Naive B cell (primary cell): Measurements from ENCODE around the gene THAP4. TPM values are rescaled to one million over a fixed set of nuclear protein-coding genes. Genes with fewer than 3 reads are reported as not detected.
"Not testable (repeated sequence)": the region's sequence is repeated elsewhere in the genome, so short reads cannot be mapped to it uniquely, and the experiment has no call there.

Experiments
- ATAC-seq, 2 donors: fragments of 150-1000 bp; cut with Tn5 transposase; 2 replicates each; pipeline ENCODE4 v1.10.0; 2021; ENCODE audit warnings: low read depth in 2 of 2, mild to moderate bottlenecking in 2 of 2, moderate library complexity in 2 of 2
- DNase-seq: peaks from one replicate; pipeline ENCODE4 v3.0.0; 2022
- H3K27ac Mint-ChIP-seq, 6 donors: one replicate each; pipeline ENCODE4 v1.8.0; 2020 to 2022; ENCODE audit warnings: mild to moderate bottlenecking in 6 of 6, mixed read lengths in 6 of 6, moderate library complexity in 5 of 6, inconsistent platforms in 2 of 6
- H3K27me3 Mint-ChIP-seq, 3 donors: one replicate each; pipeline ENCODE4 v1.8.0; 2021 to 2022; ENCODE audit warnings: mixed read lengths in 3 of 3, mild to moderate bottlenecking in 1 of 3
- H3K36me3 Mint-ChIP-seq, 2 donors: one replicate each; pipeline ENCODE4 v1.8.0; 2020 to 2022; ENCODE audit warnings: mixed read lengths in 2 of 2, inconsistent platforms in 1 of 2, mild to moderate bottlenecking in 1 of 2
- H3K4me1 Mint-ChIP-seq, 3 donors: one replicate each; pipeline ENCODE4 v1.8.0; 2020 to 2022; ENCODE audit warnings: mixed read lengths in 3 of 3, inconsistent platforms in 1 of 3, mild to moderate bottlenecking in 1 of 3, moderate library complexity in 1 of 3
- H3K4me3 Mint-ChIP-seq, 8 donors: one replicate each; pipeline ENCODE4 v1.8.0; 2020 to 2022; ENCODE audit warnings: mild to moderate bottlenecking in 8 of 8, mixed read lengths in 8 of 8, moderate library complexity in 8 of 8, inconsistent platforms in 2 of 8
- H3K9me3 Mint-ChIP-seq, 7 donors: one replicate each; pipeline ENCODE4 v1.8.0; 2020 to 2022; ENCODE audit warnings: mixed read lengths in 7 of 7, mild to moderate bottlenecking in 5 of 7, inconsistent platforms in 2 of 7, moderate library complexity in 1 of 7
- polyA plus RNA-seq, 6 donors: library from polyadenylated mRNA; unstranded; fragments of 300-500 nt; fragmentation: Illumina TruSeq; gene quantifications; one replicate each; pipeline ENCODE4 v1.2.3, GENCODE V29; 2021; ENCODE audit warnings: low read depth in 6 of 6

Gene THAP4
- polyA plus RNA-seq, 6 donors from 2014 or later = 23.8 to 48.4 (median 29.9) TPM

DNA sequence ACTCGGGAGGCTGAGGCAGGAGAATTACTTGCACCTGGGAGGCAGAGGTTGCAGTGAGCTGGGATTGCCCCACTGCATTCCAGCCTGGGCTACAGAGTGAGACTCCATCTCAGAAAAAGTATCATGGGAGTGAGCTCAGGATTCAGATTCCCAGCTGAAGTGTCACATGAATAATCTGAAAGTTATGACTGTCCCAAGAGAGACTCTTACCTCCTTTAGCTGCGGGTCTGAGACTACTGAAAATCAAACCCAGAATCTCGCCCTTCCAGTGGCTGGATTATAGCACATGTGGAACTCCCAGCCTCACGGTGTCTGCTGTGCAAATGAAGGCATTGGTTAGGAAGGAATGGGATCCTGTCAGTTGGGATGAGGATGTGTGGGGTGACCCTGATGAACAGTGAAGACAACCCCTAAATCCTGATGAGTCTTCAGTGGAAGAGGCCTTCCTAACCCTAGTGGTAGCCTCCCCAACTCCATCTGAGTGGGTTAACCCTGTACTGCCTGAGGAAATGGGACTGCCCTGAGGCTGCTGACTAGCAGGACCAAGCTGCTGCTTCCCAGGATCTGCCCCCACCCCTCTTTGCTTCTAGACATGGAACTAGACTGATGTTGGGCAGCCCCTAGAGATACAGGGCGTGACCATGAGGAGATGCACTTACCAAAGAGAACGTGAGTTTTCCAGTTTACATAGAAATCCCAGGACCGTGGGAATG lies 61.9 kb downstream of the THAP4 start:
- no peak for DNase-seq
- no peak for ATAC-seq

GRCh38 chr2:241573741-241574140 lies 63.2 kb downstream of the THAP4 start:
- H3K4me1 Mint-ChIP-seq = peaks cover 0 to 9% (median 1%) of the 10 kb centered on the region in 3 donors
- H3K27ac Mint-ChIP-seq = no peak overlapping the region
- H3K27me3 Mint-ChIP-seq = no peaks in the 10 kb centered on the region
- H3K4me3 Mint-ChIP-seq = no peak overlapping the region
- DNase-seq (no peak), ATAC-seq (no peak)
- peaks cover 0 to 2% (median 0%) of the 10 kb centered on the region in 7 donors for H3K9me3 Mint-ChIP-seq
- H3K36me3 Mint-ChIP-seq = peaks cover 0 to 12% of the 10 kb centered on the region in 2 donors

More for the DNA sequence above, 61.9 kb downstream of the THAP4 start:
- Mint-ChIP-seq H3K36me3 (peaks cover 0 to 16% of the 10 kb centered on the region in 2 donors), H3K4me1 (peaks cover 0 to 9% (median 0%) of the 10 kb centered on the region in 3 donors), H3K4me3 (no peak overlapping the region), H3K9me3 (peaks cover 0 to under 1% (median 0%) of the 10 kb centered on the region in 7 donors), H3K27me3 (no peaks in the 10 kb centered on the region), H3K27ac (no peak overlapping the region)

DNA sequence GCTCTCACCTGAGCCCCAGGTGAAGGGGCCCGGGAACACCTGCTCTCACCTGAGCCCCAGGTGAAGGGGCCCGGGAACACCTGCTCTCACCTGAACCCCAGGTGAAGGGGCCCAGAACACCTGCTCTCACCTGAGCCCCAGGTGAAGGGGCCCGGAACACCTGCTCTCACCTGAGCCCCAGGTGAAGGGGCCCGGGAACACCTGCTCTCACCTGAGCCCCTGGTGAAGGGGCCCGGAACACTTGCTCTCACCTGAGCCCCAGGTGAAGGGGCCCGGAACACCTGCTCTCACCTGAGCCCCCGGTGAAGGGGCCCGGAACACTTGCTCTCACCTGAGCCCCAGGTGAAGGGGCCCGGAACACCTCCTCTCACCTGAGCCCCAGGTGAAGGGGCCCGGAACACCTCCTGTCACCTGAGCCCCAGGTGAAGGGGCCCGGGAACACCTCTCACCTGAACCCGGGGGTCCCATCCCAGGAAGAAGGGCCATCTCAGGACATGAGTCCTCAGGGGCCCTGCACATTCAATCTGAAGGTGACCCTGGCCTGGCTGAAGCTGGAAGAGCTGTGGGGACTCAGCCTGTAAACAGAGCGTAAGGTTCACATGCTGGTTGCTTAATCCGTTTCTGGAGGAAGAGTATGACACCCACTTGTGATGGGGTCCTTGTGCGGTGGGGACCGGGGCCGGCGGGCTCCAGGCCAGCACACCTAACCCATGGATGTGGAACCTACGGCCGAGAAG lies 63.9 kb downstream of the THAP4 start:
- not testable (repeated sequence) for H3K9me3 Mint-ChIP-seq, ATAC-seq, DNase-seq, H3K4me3 Mint-ChIP-seq, H3K27me3 Mint-ChIP-seq, H3K36me3 Mint-ChIP-seq, H3K27ac Mint-ChIP-seq, H3K4me1 Mint-ChIP-seq

DNA sequence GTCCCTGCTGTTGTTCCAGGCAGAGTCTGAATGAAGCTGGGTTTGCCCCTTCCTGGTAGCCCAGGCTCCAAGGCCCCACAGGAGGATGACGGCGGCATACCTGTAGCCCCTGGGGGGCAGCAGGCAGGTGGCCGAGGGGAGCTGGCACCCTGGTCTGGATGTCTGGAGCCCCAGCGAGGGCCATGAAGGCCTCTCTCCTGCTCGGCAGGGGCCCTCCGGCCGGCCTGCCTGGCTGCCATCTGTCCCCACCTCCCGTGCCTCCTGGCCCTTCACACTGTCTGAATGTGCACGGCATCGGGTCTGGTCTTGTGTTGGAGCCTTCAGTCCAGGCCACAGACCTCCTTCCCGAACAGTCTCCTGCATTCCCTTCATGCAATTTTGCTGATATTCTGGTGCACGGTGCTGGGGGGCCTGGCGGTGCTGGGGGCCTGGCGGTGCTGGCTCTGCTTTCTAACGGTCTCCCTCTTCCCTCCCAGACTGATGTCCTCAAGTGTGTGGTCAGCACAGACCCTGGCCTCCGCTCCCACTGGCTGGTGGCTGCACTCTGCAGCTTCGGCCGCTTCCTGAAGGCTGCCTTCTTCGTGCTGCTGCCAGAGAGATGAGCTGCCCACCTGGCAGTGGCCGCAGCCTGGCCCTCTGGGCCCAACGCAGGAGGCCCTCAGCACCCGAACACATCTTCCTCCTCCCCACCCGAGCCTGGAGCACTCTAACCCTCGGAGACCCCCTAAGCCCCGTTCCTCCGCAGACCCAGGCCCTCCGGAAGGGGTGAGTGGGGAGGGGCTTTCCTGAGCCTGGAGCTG lies 64.9 kb downstream of the THAP4 start:
- Mint-ChIP-seq H3K4me1 (peaks cover 0 to 8% (median 1%) of the 10 kb centered on the region in 3 donors), H3K27ac (peak overlapping the region in 1 of 6 donors; percentile 82)
- no peak for DNase-seq

DNA sequence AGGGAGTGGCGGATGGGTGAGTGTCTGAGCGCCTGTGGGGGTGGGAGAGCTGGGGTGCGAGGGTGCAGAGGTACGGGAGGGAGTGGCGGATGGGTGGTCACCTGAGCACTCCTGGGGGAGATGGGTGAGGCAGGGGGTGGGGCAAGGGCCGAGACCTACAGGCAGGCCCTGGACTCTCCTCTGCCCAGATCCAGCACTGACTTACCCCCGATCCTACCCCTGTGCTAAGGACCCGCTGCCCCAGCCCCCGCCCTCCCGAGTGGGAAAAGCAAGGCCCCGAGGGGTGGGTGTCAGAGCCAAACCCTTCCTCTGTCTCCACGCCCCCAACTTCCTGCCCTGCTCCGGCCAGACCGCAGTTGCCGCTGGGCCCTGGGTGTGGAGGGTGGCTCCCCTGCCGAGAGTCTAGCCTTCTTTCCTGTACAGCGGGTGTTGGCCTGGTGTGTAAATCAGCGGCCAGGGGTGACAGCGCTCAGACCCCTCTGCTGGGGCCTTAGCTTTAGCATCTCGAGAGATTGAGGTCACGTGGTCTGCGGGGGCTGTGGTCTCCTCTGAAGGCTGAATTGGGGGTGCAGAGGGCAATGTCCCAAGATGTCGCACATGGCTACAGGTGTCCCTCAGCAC lies 65.9 kb downstream of the THAP4 start:
- ATAC-seq = no peak
- peaks cover 0 to 5% (median 1%) of the 10 kb centered on the region in 3 donors for H3K4me1 Mint-ChIP-seq
- DNase-seq = no peak
- no peak overlapping the region for H3K27ac Mint-ChIP-seq
- no peak overlapping the region for H3K4me3 Mint-ChIP-seq
- no peaks in the 10 kb centered on the region for H3K36me3 Mint-ChIP-seq
- H3K27me3 Mint-ChIP-seq = no peaks in the 10 kb centered on the region
- H3K9me3 Mint-ChIP-seq = peaks cover 0 to 2% (median 0%) of the 10 kb centered on the region in 7 donors

More for the DNA sequence above, 64.9 kb downstream of the THAP4 start:
- Mint-ChIP-seq H3K4me3 (no peak overlapping the region), H3K36me3 (no peaks in the 10 kb centered on the region), H3K27me3 (no peaks in the 10 kb centered on the region), H3K9me3 (peaks cover 0 to 2% (median 0%) of the 10 kb centered on the region in 7 donors)
- ATAC-seq = no peak

- H3K27ac Mint-ChIP-seq = peak overlapping the region in 1 of 6 donors; percentile 20
- H3K36me3 Mint-ChIP-seq = no peaks in the 10 kb centered on the region
- no peaks in the 10 kb centered on the region for H3K27me3 Mint-ChIP-seq
- DNase-seq (no peak), ATAC-seq (no peak)
- H3K9me3 Mint-ChIP-seq = peaks cover 0 to 2% (median 0%) of the 10 kb centered on the region in 7 donors
- H3K4me3 Mint-ChIP-seq = no peak overlapping the region
- peaks cover 0 to 1% (median 0%) of the 10 kb centered on the region in 3 donors for H3K4me1 Mint-ChIP-seq
These were observed 67.1 kb downstream of the THAP4 start for GRCh38 chr2:241569831-241570281.

- Mint-ChIP-seq H3K9me3 (peaks cover 0 to 2% (median 0%) of the 10 kb centered on the region in 7 donors), H3K27me3 (no peaks in the 10 kb centered on the region), H3K36me3 (no peaks in the 10 kb centered on the region), H3K4me1 (peaks cover 0 to 1% (median 0%) of the 10 kb centered on the region in 3 donors), H3K27ac (no peak overlapping the region), H3K4me3 (no peak overlapping the region)
- DNase-seq (no peak), ATAC-seq (no peak)
These were observed 68.2 kb downstream of the THAP4 start for GRCh38 chr2:241568726-241569125.

- ATAC-seq (no peak), DNase-seq (no peak)
- no peak overlapping the region for H3K4me3 Mint-ChIP-seq
- peaks cover 0 to 1% (median 0%) of the 10 kb centered on the region in 3 donors for H3K4me1 Mint-ChIP-seq
- peaks cover 0 to 2% (median 0%) of the 10 kb centered on the region in 7 donors for H3K9me3 Mint-ChIP-seq
- no peaks in the 10 kb centered on the region for H3K27me3 Mint-ChIP-seq
- no peaks in the 10 kb centered on the region for H3K36me3 Mint-ChIP-seq
- H3K27ac Mint-ChIP-seq = no peak overlapping the region
These were observed 69.2 kb downstream of the THAP4 start for GRCh38 chr2:241567776-241568175.

DNA sequence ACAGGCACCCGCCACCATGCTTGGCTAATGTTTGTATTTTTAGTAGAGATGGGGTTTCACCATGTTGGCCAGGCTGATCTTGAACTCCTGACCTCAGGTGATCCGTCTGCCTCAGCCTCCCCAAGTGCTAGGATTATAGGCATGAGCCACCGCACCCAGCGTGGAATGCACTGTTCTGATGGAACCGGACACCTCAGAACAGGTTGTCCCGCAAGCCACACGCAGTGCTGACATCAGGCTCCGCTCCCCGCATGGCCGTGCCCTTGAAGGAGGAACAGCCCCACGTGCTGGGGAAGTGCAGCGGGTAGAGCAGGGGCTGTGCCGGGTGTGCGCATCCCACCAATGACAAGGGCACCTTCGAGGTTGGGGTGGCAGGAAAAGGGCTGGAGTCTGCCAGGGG lies 69.7 kb downstream of the THAP4 start:
- H3K4me3 Mint-ChIP-seq, H3K27ac Mint-ChIP-seq, H3K27me3 Mint-ChIP-seq, ATAC-seq, DNase-seq, H3K4me1 Mint-ChIP-seq, H3K9me3 Mint-ChIP-seq, H3K36me3 Mint-ChIP-seq: not testable (repeated sequence)

GRCh38 chr2:241566468-241566867 lies 70.5 kb downstream of the THAP4 start:
- Mint-ChIP-seq H3K36me3 (no peaks in the 10 kb centered on the region), H3K27ac (no peak overlapping the region), H3K9me3 (peaks cover 0 to 2% (median 0%) of the 10 kb centered on the region in 7 donors), H3K27me3 (peaks cover 0 to 7% (median 0%) of the 10 kb centered on the region in 3 donors), H3K4me1 (peaks cover 0 to 1% (median 0%) of the 10 kb centered on the region in 3 donors), H3K4me3 (no peak overlapping the region)
- no peak for ATAC-seq
- no peak for DNase-seq

- ATAC-seq, H3K9me3 Mint-ChIP-seq, H3K4me3 Mint-ChIP-seq, H3K27ac Mint-ChIP-seq, H3K27me3 Mint-ChIP-seq, H3K36me3 Mint-ChIP-seq, H3K4me1 Mint-ChIP-seq, DNase-seq: not testable (repeated sequence)
These were observed 70.9 kb downstream of the THAP4 start for GRCh38 chr2:241566021-241566420.

DNA sequence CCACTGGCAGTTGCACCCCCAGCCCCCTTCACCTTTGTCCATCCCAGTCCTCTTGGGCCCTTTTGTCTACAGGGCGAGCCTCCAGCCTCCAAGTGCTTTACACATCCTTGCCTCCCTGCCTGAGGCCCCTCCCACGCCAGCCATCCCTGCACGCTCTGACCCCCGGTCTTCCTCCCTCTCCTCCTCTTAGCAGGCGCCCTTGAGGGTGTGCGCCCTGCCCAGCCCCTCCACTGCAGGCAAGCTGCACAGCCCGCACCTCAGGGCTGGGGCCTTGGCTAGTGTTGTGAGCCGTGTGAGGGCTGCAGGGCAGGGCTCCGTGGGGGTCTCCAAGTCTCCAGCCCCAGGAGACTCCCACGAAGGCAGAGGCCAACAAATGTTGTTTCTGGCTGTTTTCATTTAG lies 71.5 kb downstream of the THAP4 start:
- Mint-ChIP-seq H3K4me3 (no peak overlapping the region), H3K4me1 (peaks cover 0 to 4% (median 0%) of the 10 kb centered on the region in 3 donors), H3K9me3 (peaks cover 0 to 2% (median 0%) of the 10 kb centered on the region in 7 donors), H3K27me3 (peaks cover 0 to 14% (median 2%) of the 10 kb centered on the region in 3 donors), H3K27ac (no peak overlapping the region), H3K36me3 (no peaks in the 10 kb centered on the region)
- DNase-seq = no peak
- ATAC-seq = no peak
